Measurements from ENCODE around the gene SLC41A3.
"Not testable (repeated sequence)": the region's sequence is repeated elsewhere in the genome, so short reads cannot be mapped to it uniquely, and the experiment has no call there.

SLC41A3 gene

DNA sequence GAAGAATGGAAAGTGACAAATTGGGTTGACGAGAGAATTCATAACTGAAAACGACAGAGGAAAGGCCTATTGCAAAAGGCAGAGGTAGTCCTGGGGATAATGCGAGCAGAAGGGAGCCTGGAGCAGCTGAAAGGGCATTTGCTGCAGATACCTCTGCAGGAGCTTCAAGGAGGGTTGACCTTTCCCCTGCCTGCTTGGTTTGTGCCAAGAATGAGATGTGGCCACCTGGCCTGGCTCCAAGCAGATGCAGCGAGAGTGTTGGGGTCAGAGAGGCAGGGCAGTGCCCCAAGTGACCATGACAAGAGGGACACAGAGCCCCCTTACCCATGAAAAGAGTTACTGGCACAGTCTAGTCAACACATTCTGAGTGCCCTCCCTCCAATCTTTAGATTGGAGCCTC, 43.5 kb downstream of the SLC41A3 start:
- Histone ChIP-seq H3K36me3 (no peaks in the 10 kb centered on the region), H3K9me3 (no peaks in the 10 kb centered on the region), H3K4me3 (ENCODE audit: low read depth, low read length) (no peak overlapping the region), H3K4me1 (no peaks in the 10 kb centered on the region), H3K27me3 (no peaks in the 10 kb centered on the region)
- no peak for DNase-seq
- TF ChIP-seq, protein P1, sequence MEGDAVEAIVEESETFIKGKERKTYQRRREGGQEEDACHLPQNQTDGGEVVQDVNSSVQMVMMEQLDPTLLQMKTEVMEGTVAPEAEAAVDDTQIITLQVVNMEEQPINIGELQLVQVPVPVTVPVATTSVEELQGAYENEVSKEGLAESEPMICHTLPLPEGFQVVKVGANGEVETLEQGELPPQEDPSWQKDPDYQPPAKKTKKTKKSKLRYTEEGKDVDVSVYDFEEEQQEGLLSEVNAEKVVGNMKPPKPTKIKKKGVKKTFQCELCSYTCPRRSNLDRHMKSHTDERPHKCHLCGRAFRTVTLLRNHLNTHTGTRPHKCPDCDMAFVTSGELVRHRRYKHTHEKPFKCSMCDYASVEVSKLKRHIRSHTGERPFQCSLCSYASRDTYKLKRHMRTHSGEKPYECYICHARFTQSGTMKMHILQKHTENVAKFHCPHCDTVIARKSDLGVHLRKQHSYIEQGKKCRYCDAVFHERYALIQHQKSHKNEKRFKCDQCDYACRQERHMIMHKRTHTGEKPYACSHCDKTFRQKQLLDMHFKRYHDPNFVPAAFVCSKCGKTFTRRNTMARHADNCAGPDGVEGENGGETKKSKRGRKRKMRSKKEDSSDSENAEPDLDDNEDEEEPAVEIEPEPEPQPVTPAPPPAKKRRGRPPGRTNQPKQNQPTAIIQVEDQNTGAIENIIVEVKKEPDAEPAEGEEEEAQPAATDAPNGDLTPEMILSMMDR (IDR thresholded peaks at IDR 0.05; ENCODE audit: low read depth, low read length): no peak

DNA sequence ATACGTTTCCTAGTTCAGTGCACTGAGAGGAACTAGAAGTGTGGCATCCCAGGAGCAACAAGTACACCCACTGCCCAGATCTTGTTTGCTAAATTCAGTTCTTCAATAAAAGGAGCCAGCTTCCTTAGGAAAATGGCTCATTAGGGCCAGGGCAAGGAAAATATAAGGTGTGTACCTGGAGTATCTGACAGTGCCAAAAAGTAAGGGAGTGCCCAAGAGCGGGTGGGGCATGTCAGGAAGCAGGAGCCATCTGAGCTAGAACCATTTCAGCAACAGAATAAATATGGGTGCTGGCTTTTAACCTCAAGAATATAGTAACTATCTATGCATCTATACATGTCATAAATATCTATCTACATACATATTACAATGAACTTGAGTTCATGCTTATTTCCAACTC, 44.1 kb downstream of the SLC41A3 start:
- no peaks in the 10 kb centered on the region for H3K36me3 ChIP-seq
- no peaks in the 10 kb centered on the region for H3K9me3 ChIP-seq
- DNase-seq: no peak
- H3K4me1 ChIP-seq: no peaks in the 10 kb centered on the region
- TF ChIP-seq, protein P1 (IDR thresholded peaks at IDR 0.05; ENCODE audit: low read depth, low read length): no peak
- H3K4me3 ChIP-seq (ENCODE audit: low read depth, low read length): no peak overlapping the region
- H3K27me3 ChIP-seq: no peaks in the 10 kb centered on the region

DNA sequence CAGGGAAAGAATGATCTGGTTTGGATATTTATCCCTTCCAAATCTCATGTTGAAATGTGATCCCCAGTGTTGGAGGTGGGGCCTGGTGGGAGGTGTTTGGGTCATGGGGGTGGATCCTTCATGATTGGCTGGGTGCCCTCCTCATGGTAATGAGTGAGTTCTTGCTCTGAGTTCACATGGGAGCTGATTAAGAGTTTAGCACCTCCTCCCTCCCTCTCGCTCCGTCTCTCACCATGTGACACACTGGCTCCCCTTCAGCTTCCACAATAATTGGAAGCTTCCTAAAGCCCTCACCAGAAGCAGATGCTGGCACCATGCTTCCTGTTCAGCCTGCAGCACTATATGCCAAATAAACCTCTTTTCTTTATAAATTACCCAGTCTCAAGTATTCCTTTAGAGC, 45.1 kb downstream of the SLC41A3 start:
- not testable (repeated sequence) for DNase-seq; H3K9me3 ChIP-seq; H3K4me3 ChIP-seq (ENCODE audit: low read depth, low read length); H3K36me3 ChIP-seq; H3K27me3 ChIP-seq; H3K4me1 ChIP-seq

DNA sequence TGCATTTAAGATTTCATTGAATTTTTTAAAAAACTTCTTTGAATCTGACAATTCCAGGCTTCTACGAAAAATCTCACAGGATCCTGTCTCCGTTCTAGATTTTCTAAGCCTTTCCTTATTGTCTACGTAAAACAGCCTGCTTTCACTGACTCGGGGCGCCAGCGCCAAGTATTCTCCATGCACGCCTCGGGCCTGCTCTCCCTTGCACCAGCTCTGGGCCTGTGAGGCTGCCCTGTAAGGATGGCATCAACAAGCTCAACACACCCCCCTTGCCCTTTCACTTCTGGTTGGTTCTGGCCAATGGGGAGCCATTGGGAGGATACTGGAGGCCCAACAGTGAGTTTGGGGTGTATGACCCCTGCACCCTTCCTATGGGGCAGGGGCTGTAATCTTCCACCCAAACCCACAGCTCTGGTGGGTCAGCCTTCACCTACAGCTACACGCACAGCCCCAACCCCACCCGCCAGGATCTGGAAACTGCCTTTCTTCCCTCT, 47.8 kb downstream of the SLC41A3 start:
- H3K9me3 ChIP-seq: no peaks in the 10 kb centered on the region
- no peaks in the 10 kb centered on the region for H3K36me3 ChIP-seq
- H3K4me3 ChIP-seq (ENCODE audit: low read depth, low read length): no peak overlapping the region
- TF ChIP-seq, protein P1 (IDR thresholded peaks at IDR 0.05; ENCODE audit: low read depth, low read length): no peak
- no peaks in the 10 kb centered on the region for H3K27me3 ChIP-seq
- DNase-seq: no peak
- no peaks in the 10 kb centered on the region for H3K4me1 ChIP-seq

DNA sequence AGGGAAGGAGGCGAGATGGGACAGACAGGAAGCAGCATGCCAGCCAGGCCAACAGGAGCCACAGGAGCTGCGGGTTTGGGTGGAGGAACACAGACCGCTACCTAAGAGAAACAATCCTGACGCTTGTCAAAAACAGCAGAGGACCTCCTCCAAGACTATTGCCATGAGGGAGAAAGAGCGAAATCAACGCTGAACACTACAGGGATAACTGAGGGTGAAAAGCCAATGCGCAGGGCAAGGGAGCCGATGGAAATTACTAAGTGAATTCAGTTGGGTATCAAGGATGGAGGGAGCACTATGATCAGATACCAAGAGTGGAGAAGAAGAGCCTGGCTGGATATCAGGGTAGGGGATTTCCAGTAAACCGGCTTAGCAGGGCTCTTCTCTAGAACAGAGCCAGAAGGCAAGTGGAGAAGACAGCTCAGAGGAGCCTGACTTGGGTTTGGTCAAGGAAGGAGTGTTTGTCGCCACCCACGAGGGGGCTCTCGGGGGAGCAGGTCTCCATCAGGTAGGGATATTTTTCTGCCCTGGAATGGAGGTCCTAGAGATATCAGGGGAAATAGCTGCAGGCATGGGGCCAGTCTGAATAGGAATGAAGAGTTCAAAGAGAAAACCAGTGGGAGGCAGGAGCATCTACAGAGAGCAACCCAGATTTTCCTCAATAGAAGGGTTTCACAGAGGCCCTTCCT, 48.4 kb downstream of the SLC41A3 start:
- TF ChIP-seq, protein P1 (IDR thresholded peaks at IDR 0.05; ENCODE audit: low read depth, low read length): no peak
- H3K4me3 ChIP-seq (ENCODE audit: low read depth, low read length): no peak overlapping the region
- H3K4me1 ChIP-seq: no peaks in the 10 kb centered on the region
- no peaks in the 10 kb centered on the region for H3K9me3 ChIP-seq
- DNase-seq: no peak
- H3K36me3 ChIP-seq: no peaks in the 10 kb centered on the region
- H3K27me3 ChIP-seq: no peaks in the 10 kb centered on the region

DNA sequence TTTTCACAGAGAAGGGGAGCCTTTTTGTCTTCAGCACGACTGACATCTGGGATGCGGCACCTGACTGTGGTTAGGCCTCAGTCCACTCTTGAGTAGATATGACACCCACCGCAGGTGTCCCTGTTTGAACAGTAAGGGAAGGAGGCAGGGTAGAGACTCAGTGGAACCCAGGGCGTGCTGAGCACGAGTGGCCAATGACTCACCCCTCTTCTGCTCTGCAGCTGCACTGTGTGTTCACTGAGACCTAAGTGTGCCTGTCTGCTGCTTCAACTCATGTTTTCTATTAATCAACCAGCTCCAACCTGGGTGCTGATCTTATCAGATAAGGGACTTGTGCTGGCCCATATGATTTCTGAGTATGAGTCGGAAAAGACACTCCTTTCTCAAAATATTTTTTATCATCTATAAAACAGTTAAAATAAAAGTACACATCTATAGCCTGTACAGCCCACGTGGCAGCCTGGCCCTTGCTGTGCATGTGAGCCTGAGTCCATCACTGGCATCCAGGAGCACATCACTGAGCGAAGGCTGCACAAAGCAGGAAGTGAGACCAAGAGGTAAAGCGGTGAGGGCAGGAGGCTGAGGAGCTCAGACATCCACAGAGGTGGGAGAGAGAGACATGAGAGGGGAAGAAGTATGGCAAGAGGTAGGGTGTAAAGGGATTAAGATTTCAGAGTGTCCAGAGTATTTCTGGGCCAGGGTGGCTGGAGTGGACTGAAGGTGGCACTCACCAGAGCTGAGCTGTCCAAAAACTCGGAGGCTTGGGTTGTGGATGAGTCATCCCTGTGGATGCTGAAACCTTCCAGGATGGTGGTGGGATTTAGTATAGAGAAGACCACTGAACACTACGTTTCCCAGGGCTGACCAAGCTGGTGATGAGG, 49.2 kb downstream of the SLC41A3 start:
- Histone ChIP-seq H3K27me3 (no peaks in the 10 kb centered on the region), H3K36me3 (no peaks in the 10 kb centered on the region), H3K4me3 (ENCODE audit: low read depth, low read length) (no peak overlapping the region), H3K4me1 (no peaks in the 10 kb centered on the region), H3K9me3 (no peaks in the 10 kb centered on the region)
- no peak for DNase-seq
- TF ChIP-seq, protein P1 (IDR thresholded peaks at IDR 0.05; ENCODE audit: low read depth, low read length): no peak
